Stimulated activated CD4-positive, alpha-beta T cell treated with anti-CD3 and anti-CD28 coated beads, Interleukin-1b, Interleukin-23, amount 100 ng/mL, for 1 hour (primary cell): ENCODE results near the gene TRIM25.
"Not testable (repeated sequence)": the region's sequence is repeated elsewhere in the genome, so short reads cannot be mapped to it uniquely, and the experiment has no call there.

Experiments
- DNase-seq, 2 donors: peaks; one replicate each; pipeline ENCODE4 v3.0.0-alpha.2; 2020; ENCODE audit warnings: low read depth in 2 of 2

The TRIM25 gene, protein sequence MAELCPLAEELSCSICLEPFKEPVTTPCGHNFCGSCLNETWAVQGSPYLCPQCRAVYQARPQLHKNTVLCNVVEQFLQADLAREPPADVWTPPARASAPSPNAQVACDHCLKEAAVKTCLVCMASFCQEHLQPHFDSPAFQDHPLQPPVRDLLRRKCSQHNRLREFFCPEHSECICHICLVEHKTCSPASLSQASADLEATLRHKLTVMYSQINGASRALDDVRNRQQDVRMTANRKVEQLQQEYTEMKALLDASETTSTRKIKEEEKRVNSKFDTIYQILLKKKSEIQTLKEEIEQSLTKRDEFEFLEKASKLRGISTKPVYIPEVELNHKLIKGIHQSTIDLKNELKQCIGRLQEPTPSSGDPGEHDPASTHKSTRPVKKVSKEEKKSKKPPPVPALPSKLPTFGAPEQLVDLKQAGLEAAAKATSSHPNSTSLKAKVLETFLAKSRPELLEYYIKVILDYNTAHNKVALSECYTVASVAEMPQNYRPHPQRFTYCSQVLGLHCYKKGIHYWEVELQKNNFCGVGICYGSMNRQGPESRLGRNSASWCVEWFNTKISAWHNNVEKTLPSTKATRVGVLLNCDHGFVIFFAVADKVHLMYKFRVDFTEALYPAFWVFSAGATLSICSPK

DNA sequence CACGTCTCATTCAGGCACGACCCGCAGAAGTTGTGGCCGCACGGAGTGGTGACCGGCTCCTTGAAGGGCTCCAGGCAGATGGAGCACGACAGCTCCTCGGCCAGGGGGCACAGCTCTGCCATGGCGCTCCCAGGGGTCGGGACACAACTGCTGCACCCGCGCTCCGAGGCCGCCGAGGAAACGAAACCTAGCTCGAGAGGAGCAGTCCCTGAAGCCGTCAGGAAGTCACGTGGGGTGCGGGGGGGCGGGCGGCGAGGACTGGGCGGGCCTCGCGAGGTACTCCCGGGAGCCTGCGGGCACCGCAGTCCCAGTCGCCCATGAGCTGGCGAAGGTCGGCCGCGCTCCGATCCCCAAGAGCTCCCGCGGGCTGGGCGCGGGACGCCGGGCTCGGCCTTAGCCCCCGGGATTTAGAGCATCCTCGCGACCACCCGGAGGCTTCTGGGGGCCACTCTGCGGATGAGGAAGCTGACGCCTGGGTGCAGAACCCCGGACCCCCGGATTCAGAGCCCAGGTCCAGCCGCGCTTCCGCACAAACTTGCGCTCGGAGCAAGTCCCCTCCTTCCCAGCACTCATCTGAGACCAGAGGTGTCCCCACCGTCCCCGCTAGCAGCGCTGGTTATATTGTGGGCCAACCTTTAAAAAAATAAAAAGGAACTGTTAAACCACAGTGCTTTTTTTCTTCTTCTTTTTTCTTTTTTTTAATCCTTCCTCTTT lies at the start of gene TRIM25:
TRIM25 (minus strand) TSS at position 183 of the 714 bp plus-strand sequence; CDS start at position 122, 61 bp downstream.
- peak; percentile 63 to 77 for DNase-seq

DNA sequence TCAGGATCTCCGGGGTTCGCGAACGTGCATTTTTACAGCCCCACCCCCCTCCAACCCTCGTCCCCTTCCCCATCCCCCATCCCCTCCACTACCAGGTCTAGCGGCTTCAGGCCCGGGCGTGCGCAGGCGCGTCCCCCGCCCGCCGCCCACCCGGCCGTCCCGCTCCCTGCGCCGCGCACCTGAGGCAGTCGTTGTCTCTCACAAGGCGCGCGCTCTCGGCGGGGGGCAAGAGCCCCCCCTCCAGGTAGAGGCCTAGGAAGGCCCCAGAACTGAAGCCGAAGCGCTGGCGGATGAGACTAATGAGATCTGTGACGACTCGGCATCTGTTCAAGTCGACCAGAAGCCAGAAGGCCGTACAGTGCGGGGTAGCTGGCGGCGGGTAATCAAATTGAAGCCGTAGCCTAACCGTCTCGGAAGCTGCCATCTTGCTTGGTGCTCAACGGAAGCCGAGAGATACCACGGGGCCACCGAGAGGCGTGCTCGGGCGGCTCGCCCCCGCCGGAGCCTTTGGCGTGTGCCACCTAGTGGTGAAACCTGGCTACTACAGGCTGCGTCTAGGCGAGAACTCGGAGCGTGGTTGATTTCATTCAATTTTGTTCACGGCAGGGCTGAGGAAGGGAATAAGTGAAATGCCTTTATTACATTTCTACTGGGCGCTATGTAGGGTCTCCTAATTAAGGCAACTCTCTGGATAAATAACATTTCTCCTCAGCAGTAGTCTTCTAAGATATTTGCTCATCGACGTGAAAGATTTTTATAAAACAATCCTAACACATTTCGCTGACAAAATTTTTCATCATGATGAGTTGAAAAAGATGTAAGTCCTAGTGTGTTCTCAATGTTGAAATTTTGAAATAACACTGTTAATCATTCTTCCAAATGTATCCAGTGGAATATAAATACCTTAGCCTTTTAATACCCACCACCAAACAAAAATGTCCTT lies 47.0 kb upstream of the TRIM25 start, which contains the start of gene COIL:
COIL (minus strand) TSS at position 455 of the 943 bp plus-strand sequence; CDS start at position 424, 31 bp downstream.
- DNase-seq: peak; percentile 84 to 95

DNA sequence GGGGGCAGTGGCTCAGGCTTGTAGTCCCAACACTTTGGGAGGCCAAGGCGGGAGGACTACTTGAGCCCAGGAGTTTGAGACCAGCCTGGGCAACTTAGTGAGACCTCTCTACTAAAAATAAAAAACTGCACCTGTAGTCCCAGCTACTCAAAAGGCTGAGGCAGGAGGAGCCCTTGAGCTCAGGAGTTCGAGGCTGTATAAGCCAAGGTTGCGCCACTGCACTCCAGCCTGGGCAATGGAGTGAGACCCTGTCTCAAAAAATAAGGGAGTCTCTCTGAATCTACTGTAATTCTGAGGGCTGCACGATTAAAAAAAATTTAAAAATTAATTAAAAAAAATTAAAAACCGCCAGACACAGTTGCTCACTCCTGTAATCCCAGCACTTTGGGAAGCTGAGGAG lies 43.1 kb upstream of the TRIM25 start:
- no peak for DNase-seq

DNA sequence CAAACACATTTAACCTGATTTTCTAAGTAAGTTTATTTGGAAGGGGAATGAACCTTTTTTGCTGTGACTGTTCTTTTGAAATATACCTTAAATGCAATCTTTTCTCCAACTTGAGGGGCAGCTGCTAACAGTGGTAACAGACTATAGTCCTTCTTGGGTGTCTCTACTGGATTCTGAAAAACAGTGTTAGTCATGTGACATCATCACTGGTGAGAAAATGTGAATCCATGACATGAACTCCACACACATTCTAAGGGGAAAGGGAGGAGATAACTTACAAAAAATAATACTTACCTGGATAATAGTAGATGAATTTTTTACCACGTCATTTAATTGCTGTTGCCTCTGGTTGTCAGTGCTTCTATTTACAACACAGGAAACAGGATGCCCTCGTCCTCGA lies 35.7 kb upstream of the TRIM25 start:
- no peak for DNase-seq

DNA sequence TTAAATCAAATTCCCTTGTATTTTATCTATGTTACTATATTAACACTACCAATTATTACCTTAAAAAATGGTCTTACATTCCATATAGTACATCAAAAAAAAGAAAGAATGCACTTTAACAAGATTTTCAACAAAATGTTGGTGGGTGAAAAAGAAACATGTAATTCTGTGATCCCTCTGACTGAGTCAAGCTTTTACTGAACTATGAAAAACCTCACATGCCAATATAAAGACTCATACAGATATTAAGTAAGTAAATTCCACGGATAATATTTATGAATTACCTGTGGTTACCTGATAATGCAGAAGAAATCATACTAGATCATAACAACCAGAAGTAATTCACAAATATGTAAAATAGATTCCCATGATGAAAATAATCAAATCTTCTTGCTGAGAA lies 34.6 kb upstream of the TRIM25 start:
- no peak for DNase-seq

DNA sequence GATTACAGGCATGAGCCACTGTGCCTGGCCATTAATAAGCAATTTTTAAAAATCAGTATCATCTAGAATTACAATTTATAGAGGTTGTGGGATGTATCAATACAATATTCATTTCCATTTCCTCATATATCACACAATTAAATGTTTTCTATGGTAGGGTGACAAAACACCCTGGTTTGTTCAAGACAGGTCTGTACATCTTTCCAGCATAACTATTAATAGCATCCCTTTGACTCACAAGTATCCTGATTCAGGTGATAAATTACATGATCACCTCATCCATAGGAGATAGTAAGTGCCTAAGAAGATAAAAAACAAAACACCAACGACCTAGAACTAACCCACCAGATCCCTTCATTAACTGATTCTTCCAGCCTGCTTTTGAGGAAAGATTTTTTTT lies 33.9 kb upstream of the TRIM25 start:
- DNase-seq: no peak

DNA sequence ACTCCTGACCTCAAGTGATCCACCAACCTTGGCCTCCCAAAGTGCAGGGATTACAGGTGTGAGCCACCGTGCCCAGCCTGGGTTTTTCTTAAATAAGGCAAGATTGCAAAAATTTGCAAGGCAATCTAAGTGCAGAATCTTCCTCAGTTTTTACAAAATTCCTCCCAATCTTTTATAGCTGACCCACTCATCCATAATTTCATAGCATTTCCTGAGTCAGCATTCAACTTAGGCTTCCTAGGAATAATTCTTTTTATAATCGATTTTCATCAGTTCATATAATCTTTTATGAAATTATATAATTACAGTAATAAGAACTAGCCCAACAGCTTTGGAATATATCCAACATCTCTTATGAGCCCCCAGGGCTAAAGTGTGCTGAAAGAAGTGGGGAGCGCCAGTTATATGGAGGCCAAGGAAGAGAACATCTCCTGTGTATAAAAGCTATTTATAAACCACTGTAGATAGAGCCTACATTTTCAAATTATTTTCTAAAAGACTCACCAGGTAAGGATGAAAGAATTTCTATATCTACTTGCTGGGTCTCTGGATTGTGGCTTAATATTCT lies 32.2 kb upstream of the TRIM25 start:
- no peak for DNase-seq

DNA sequence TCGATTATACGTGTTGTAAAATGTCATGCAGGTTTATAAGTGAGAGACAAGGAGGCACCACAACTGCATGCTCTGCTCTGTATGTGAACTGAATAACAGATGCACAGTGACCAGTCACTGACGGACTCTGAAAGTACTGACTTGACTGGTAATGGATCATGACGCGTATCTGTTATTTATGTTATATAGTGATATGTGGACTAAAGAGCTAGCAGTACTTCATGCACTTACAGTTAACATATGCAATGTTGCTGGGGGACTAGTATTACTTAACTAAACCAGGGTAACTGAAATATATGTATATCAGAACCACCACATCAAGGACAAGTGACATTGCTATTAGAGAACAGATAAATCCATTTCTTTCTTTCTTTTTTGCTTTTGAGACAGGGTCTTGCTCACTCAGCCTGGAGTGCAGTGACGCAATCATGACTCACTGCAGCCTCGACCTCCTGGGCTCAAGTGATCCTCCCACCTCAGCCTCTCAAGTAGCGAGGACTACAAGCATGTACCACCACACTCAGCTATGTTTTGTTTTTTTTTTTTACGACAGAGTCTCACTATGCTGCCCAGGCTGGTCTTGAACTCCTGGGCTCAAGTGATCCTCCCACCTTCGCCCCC lies 29.8 kb upstream of the TRIM25 start:
- DNase-seq: no peak

DNA sequence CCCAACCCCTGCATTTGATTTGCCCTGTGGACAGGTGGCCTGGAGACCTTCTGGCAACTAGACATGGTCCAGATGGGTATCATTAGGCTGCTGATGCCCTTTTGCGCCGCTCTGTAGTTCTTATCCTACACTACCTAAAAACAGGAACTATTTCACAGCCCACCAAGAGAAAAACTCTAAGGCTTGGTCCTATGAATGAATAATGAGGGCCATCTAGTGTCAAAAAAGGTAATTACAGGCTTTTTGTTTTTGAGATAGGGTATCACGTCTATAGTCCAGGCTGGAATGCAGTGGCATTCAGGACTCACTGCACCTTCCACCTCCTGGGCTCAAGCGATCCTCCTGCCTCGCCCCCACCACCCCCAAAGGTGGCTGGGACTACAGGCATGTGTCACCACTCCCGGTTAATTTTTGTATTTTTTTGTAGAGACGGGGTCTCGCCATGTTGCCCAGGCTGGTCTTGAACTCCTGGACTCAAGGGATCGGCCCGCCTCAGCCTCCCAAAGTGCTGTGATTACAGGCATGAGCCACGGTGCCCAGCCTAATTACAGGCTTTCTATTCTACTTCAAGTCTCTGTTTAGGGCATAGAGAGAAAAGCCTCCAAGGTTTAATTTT lies 26.1 kb upstream of the TRIM25 start:
- no peak for DNase-seq

DNA sequence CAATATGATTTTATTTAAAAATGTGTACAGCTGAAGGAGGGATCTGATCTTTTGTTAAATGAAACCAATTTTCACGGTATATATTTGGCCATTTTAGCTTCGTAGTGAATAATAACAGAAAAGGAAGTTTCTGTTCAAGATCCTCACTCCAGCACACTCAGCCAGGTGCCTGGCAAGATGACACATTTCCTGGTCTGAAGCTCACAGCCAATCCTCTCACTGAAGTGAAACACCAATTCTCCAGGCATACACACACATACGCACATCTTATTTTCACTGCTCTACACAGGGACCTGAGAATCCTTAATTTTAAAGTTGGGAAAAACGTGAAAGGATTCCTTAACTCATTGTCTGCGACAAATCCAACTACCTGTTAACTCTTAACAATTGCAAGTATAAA lies 24.4 kb upstream of the TRIM25 start:
- DNase-seq: not testable (repeated sequence)

DNA sequence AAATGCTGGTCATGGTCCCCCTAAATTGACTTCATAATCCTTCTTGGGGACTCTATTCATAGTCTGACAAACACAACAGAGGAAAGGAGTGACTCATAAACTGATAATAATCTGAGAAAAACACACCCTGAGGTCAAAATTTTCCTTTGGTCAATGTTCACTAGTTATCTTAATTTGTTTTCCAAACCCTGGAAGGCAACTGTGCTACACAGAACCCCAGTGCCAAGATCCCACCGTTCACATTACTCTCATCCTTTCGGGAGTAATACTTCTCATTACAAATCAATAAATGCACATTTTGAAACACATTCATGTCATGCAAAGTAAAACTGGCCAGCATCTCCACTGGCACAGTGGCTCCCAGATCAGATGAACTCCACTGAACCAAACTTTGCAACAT lies 23.8 kb upstream of the TRIM25 start:
- DNase-seq: no peak

DNA sequence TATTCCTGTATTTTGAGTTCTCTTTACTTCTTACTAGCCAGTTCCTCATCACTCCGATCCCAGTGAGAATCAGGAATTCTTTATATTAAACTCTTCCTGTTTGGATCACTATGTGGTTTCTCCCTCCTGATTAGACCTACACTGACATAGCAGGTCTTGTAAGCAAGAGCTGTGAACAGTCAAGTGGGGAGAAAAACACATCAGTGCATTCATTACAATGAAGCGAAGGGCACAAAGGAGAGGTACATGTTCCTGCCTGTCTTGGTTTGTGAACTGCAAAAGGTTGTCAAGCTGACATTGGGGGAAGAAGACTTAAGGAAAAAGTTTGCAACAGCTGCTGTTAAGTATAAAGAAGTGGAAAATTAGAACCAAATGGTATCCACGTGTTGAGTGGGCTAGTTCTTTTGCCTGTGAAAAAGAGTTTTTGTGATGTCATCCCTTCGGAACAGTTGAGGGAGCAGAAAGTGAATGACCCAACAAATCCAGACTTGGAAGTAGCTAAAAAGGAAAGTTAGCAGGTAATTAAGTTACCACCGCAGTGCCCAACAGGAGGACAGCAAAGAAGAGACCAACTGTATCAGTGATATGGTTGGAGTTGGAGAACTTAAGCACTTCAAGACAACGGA lies 23.0 kb upstream of the TRIM25 start:
- DNase-seq: no peak

DNA sequence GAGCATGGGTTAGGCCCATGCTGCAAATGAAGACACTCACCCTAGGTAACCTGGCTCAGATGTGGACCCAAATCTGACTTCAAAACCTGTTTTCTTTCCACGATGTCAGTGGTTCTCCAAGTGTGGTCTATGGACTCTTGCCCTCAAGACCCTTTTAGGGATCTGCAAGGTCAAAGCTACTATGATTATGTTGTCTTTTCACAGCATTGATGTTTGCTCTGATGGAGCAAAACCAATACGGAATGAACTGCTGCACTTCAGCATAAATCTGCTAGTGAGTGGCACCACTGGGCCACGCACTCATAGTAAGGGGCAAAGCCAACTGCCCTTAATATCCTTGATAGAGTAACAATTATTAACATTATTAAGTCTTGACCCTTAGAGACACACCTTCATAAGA lies 21.6 kb upstream of the TRIM25 start:
- no peak for DNase-seq

DNA sequence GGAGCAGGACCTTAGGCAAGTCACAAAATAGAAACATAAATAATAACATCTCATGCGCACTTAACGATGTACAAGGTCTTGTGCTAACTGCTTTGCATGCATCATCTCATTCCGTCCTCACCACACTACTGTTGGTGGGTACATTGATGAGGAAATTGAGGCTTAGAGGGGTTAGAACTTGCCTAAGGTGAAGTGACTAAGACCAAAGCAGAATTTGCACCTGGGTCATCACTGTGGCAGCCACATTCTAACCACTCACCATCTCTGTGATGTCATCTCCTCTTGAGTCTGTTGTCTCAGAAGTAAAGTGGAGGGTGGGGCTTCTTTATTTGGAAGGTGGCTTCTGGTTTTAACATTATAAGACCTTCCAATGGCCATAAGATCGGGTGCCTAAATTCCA lies 20.4 kb upstream of the TRIM25 start:
- no peak for DNase-seq

DNA sequence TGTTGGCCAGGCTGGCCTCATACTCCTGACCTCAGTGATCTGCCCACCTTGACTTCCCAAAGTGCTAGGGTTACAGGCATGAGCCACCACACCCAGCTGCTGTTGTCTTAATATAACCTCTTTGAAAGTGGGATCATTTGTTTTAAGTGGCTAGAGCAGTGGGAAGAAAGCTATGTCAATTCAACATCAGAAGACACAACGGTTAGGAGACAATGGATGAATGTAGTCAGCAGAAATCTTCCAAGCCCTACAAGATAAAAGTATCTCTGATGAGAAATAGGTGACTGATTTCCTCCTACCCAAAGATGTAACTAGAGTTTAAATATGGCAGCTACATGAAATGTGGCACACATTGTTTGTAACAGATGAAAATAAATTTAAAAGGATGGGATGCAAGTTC lies 20.0 kb upstream of the TRIM25 start:
- no peak for DNase-seq

DNA sequence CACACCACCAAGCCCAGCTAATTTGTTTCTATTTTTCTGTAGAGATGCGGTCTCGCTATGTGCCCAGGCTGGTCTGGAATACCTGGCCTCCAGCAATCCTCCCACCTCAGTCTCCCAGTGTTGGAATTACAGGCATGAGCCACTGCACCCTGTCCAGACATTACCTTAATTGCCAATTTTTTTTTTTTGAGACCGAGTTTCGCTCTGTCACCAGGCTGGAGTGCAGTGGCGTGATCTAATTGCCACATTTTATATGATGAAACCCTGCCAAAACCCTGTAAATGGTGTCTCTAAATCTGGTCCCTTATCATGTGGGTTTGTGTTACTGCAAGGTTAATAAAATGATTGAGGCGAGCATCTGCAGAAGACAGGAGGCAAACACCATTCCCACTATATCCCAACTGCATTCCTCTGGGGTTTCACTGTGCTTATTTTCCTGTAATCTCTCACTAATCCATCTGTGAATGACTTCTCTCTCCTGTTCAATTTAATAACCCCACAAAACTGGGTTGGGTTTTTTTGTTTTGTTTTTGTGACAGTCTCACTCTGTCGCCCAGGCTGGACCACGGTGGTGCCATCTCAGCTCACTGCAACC lies 19.4 kb upstream of the TRIM25 start:
- DNase-seq: no peak

DNA sequence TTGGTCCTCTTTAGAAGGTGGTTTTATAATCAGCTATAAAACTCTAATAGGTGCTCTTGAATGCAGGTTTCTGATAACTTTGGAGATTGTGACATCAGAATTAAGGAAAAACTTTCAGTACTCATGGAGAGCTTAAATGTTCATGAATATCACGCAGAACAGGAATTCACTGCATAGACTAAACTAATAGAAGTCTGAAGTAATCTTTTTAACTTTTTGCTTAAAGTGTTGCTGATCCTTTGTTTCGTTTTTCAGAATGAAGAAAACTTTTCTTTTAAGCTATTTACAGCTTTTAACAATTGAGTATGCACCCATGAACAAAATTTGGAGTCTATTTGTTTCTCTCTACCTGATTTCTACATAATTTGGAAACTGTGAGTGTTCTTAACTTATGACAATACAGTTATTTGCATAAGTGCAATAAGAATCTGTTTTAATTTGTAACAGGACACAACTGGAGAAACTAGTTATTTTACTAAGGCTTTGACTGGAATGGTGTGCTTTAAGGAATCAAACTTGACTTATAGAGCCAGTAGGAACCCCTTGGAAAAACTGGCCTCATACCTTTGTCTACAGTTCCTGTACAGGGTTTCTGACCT lies 17.0 kb upstream of the TRIM25 start:
- no peak for DNase-seq

DNA sequence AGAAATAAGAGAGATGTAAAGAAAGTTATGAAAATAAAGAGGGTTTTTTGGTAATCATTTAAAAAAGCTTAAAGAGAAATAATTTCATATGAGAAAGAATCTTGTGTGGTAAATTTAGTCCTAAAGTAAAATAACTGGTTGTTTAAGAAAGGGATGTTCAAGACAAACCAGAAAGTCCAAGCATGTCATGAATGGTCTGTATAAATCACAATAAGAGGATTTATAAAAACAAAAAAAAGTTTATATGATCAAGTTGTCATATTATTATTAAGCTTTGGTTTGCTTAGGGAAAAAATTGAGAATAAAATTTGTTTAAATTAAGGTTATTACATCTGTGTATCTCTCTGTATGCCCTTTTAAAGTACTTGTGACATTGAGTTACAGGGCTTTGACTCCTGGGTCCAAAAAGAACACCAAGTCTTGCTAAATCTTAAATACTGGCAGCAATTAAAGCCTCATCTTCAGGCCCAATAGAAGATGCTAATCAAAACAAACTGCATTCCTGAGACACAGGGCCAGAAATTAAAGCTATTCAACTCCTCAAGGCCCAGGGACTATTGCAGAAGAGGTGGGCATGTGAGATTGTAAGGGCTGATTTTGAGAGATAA lies 15.6 kb upstream of the TRIM25 start:
- no peak for DNase-seq

DNA sequence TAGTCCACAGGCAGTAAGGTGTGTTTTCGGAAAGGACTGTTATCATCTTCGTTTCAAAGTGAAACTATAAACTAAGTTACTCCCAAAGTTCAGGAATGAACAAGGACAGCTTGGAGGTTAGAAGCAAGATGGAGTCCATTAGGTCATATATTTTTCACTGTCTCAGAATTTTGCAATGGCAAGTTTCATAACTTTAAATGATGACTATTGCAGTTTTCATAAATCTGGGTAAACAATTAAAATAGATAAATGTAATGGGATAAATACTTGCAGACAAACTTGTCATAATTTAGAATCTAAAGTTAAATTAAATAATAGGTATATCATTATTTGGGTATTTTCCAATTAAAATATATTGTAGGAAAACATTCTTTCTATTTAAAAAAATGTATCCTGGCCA lies 14.7 kb upstream of the TRIM25 start:
- no peak for DNase-seq
